ENCODE data around the gene WDR59. TPM values are rescaled to one million over a fixed set of nuclear protein-coding genes. Genes with fewer than 3 reads are reported as not detected.
"Not testable (repeated sequence)": the region's sequence is repeated elsewhere in the genome, so short reads cannot be mapped to it uniquely, and the experiment has no call there.

The WDR59 gene
- total RNA-seq, 2 donors from 2014 or later, result 105 to 110 TPM

- H3K27me3 ChIP-seq (ENCODE audit: control insufficient read depth, insufficient read depth, low read length, poor library complexity, severe bottlenecking), result no peaks in the 10 kb centered on the region
- no peaks in the 10 kb centered on the region for H3K4me1 ChIP-seq (ENCODE audit: control insufficient read depth, insufficient read depth, low read length)
- peaks cover 65% of the 10 kb centered on the region for H3K36me3 Mint-ChIP-seq (ENCODE audit: low read depth)
- H3K4me3 ChIP-seq (ENCODE audit: low read length), result no peak overlapping the region
- no peak for TF ChIP-seq CTCF (conservative IDR thresholded peaks at IDR 0.05)
- no peak overlapping the region for H3K4me3 Mint-ChIP-seq
- H3K27ac Mint-ChIP-seq, result no peak overlapping the region
- H3K4me1 Mint-ChIP-seq, result no peaks in the 10 kb centered on the region
- H3K9me3 ChIP-seq (ENCODE audit: control insufficient read depth, low read length), result peaks cover 1% of the 10 kb centered on the region
- H3K27ac ChIP-seq (ENCODE audit: low read depth, low read length), result no peak overlapping the region
- H3K9ac ChIP-seq (ENCODE audit: extremely low read depth, low read length, poor library complexity, severe bottlenecking), result no peak overlapping the region
- peaks cover 57% of the 10 kb centered on the region for H3K36me3 ChIP-seq (ENCODE audit: control insufficient read depth, insufficient read depth, low read length)
- 94 to 97% methylated on average over 3 of the region's 3 CpGs for WGBS, 2 experiments (ENCODE audit: insufficient coverage in 1 of 2, insufficient read length in 1 of 2)
- no peaks in the 10 kb centered on the region for H3K27me3 Mint-ChIP-seq (ENCODE audit: insufficient read depth)
- no peak for DNase-seq
- no peaks in the 10 kb centered on the region for H3K9me3 Mint-ChIP-seq
These were observed 63.9 kb downstream of the WDR59 start for GRCh38 chr16:74921051-74921450.

GRCh38 chr16:74909665-74910064 is 75.3 kb downstream of the WDR59 start:
- Histone ChIP-seq H3K9ac (ENCODE audit: extremely low read depth, low read length, poor library complexity, severe bottlenecking) (no peak overlapping the region), H3K4me3 (ENCODE audit: low read length) (no peak overlapping the region), H3K36me3 (ENCODE audit: control insufficient read depth, insufficient read depth, low read length) (peaks cover 83% of the 10 kb centered on the region), H3K9me3 (ENCODE audit: control insufficient read depth, low read length) (peaks cover 59% of the 10 kb centered on the region), H3K27ac (ENCODE audit: low read depth, low read length) (no peak overlapping the region), H3K4me1 (ENCODE audit: control insufficient read depth, insufficient read depth, low read length) (no peaks in the 10 kb centered on the region), H3K27me3 (ENCODE audit: control insufficient read depth, insufficient read depth, low read length, poor library complexity, severe bottlenecking) (no peaks in the 10 kb centered on the region)
- H3K4me1 Mint-ChIP-seq, result no peaks in the 10 kb centered on the region
- H3K27ac Mint-ChIP-seq, result peak overlapping the region; percentile 30
- peaks cover 50% of the 10 kb centered on the region for H3K9me3 Mint-ChIP-seq
- peaks cover 87% of the 10 kb centered on the region for H3K36me3 Mint-ChIP-seq (ENCODE audit: low read depth)
- no peak overlapping the region for H3K4me3 Mint-ChIP-seq
- WGBS, 2 experiments (ENCODE audit: insufficient coverage in 1 of 2, insufficient read length in 1 of 2), result 96 to 100% methylated on average over 6 of the region's 6 CpGs
- no peak for TF ChIP-seq CTCF (conservative IDR thresholded peaks at IDR 0.05)
- H3K27me3 Mint-ChIP-seq (ENCODE audit: insufficient read depth), result no peaks in the 10 kb centered on the region
- DNase-seq, result no peak

- Mint-ChIP-seq H3K9me3 (peaks cover 40% of the 10 kb centered on the region), H3K36me3 (ENCODE audit: low read depth) (peaks cover 83% of the 10 kb centered on the region)
- DNase-seq; H3K27me3 Mint-ChIP-seq (ENCODE audit: insufficient read depth); H3K4me3 Mint-ChIP-seq; H3K4me3 ChIP-seq (ENCODE audit: low read length); H3K27ac Mint-ChIP-seq; H3K9ac ChIP-seq (ENCODE audit: extremely low read depth, low read length, poor library complexity, severe bottlenecking); H3K4me1 ChIP-seq (ENCODE audit: control insufficient read depth, insufficient read depth, low read length); H3K27ac ChIP-seq (ENCODE audit: low read depth, low read length); H3K4me1 Mint-ChIP-seq; H3K27me3 ChIP-seq (ENCODE audit: control insufficient read depth, insufficient read depth, low read length, poor library complexity, severe bottlenecking): not testable (repeated sequence)
- WGBS, 2 experiments (ENCODE audit: insufficient coverage in 1 of 2, insufficient read length in 1 of 2), result 90 to 99% methylated on average over 6 to 8 of the region's 8 CpGs
- peaks cover 50% of the 10 kb centered on the region for H3K9me3 ChIP-seq (ENCODE audit: control insufficient read depth, low read length)
- H3K36me3 ChIP-seq (ENCODE audit: control insufficient read depth, insufficient read depth, low read length), result peaks cover 81% of the 10 kb centered on the region
These were observed 76.2 kb downstream of the WDR59 start for GRCh38 chr16:74908759-74909158.
